Neuronal stem cell (in vitro differentiated cells): Measurements from ENCODE around the gene MSX1.

Experiments
- DNase-seq: peaks from one replicate; pipeline ENCODE4 v3.0.0-alpha.2; 2013; ENCODE audit warnings: low spot score
- H2AFZ ChIP-seq: one replicate; pipeline ENCODE4 v1.6.1; 2013; ENCODE audit warnings: mild to moderate bottlenecking, low read length, inconsistent platforms
- H2AK5ac ChIP-seq: 2 replicates; pipeline ENCODE4 v1.6.1; 2013; ENCODE audit warnings: low read depth, mild to moderate bottlenecking, inconsistent platforms, low read length, moderate library complexity, mixed read lengths
- H2BK120ac ChIP-seq: 2 replicates; pipeline ENCODE4 v1.6.1; 2013; ENCODE audit warnings: low read depth, mild to moderate bottlenecking, inconsistent platforms, low read length, moderate library complexity, mixed read lengths
- H2BK12ac ChIP-seq: one replicate; pipeline ENCODE4 v1.6.1; 2013; ENCODE audit warnings: low read length, inconsistent platforms
- H2BK15ac ChIP-seq: 2 replicates; pipeline ENCODE4 v1.6.1; 2013; ENCODE audit warnings: mild to moderate bottlenecking, low read length, inconsistent platforms, mixed read lengths
- H2BK5ac ChIP-seq: one replicate; pipeline ENCODE4 v1.6.1; 2013; ENCODE audit warnings: inconsistent platforms, mild to moderate bottlenecking, low read length, moderate library complexity
- H3K14ac ChIP-seq: one replicate; pipeline ENCODE4 v1.6.1; 2013; ENCODE audit warnings: low read length, inconsistent platforms
- H3K18ac ChIP-seq: 2 replicates; pipeline ENCODE4 v1.6.1; 2013; ENCODE audit warnings: low read length, inconsistent platforms
- H3K23ac ChIP-seq: 2 replicates; pipeline ENCODE4 v1.6.1; 2013; ENCODE audit warnings: low read depth, mild to moderate bottlenecking, mixed read lengths, low read length, inconsistent platforms; ENCODE audit not compliant: poor library complexity
- H3K27ac ChIP-seq: replicated peaks from 3 replicates; pipeline ENCODE4 v1.5.1; 2013; ENCODE audit warnings: low read length, inconsistent platforms
- H3K27me3 ChIP-seq, 3 experiments: 2 replicates each; pipeline ENCODE4 v1.6.1; 2013; ENCODE audit warnings: low read length in 3 of 3, mild to moderate bottlenecking in 2 of 3, inconsistent platforms in 1 of 3, low read depth in 1 of 3, mixed read lengths in 1 of 3, moderate library complexity in 1 of 3; ENCODE audit not compliant: control insufficient read depth in 3 of 3, insufficient read depth in 3 of 3
- H3K36me3 ChIP-seq, 2 donors: replicated peaks in 1 of 2; 2 replicates each; pipeline ENCODE4 v1.6.1; 2013; ENCODE audit warnings: low read length in 2 of 2; ENCODE audit not compliant: control insufficient read depth in 2 of 2, insufficient read depth in 2 of 2
- H3K4ac ChIP-seq: 2 replicates; pipeline ENCODE4 v1.6.1; 2013; ENCODE audit warnings: inconsistent platforms, mild to moderate bottlenecking, low read length, moderate library complexity
- H3K4me1 ChIP-seq, 2 donors: 1 replicate in 1 of 2; 2 replicates in 1 of 2; pipeline ENCODE4 v1.6.1; 2013; ENCODE audit warnings: low read length in 2 of 2, low read depth in 1 of 2; ENCODE audit not compliant: control insufficient read depth in 2 of 2, insufficient read depth in 1 of 2
- H3K4me2 ChIP-seq: one replicate; pipeline ENCODE4 v1.6.1; 2013; ENCODE audit warnings: mild to moderate bottlenecking, low read length, inconsistent platforms; ENCODE audit not compliant: insufficient read depth, poor library complexity, severe bottlenecking
- H3K4me3 ChIP-seq, 2 donors: 2 replicates each; pipeline ENCODE4 v1.5.1; 2013; ENCODE audit warnings: low read length in 2 of 2, mild to moderate bottlenecking in 2 of 2, inconsistent platforms in 1 of 2, moderate library complexity in 1 of 2
- H3K79me1 ChIP-seq: one replicate; pipeline ENCODE4 v1.6.1; 2013; ENCODE audit warnings: low read depth, mild to moderate bottlenecking, inconsistent platforms, low read length, moderate library complexity
- H3K9ac ChIP-seq: one replicate; pipeline ENCODE4 v1.6.1; 2013; ENCODE audit warnings: mild to moderate bottlenecking, low read depth, low read length, inconsistent platforms; ENCODE audit not compliant: poor library complexity
- H3K9me3 ChIP-seq, 2 donors: replicated peaks in 1 of 2; 2 replicates each; pipeline versions ENCODE3 to v1.6.1; 2013; ENCODE audit warnings: low read length in 2 of 2, mild to moderate bottlenecking in 2 of 2, inconsistent platforms in 1 of 2, low read depth in 1 of 2, mixed read lengths in 1 of 2, moderate library complexity in 1 of 2; ENCODE audit not compliant: control insufficient read depth in 2 of 2, insufficient read depth in 1 of 2
- H4K8ac ChIP-seq: one replicate; pipeline ENCODE4 v1.6.1; 2013; ENCODE audit warnings: low read depth, mild to moderate bottlenecking, inconsistent platforms, low read length, moderate library complexity
- H4K91ac ChIP-seq: one replicate; pipeline ENCODE4 v1.6.1; 2013; ENCODE audit warnings: low read length, low read depth, mild to moderate bottlenecking, inconsistent platforms; ENCODE audit not compliant: poor library complexity
- WGBS, 2 donors: extraction: QIAGEN DNeasy Blood & Tissue Kit; methylation state at CpG; one replicate each; pipeline ENCODE4 v1.1.7; 2013; ENCODE audit warnings: missing lambda C conversion rate in 2 of 2, mixed read lengths in 1 of 2; ENCODE audit not compliant: insufficient read length in 2 of 2, insufficient replicate concordance in 1 of 2; ENCODE audit errors: extremely low coverage in 2 of 2; 5-methylcytosine and 5-hydroxymethylcytosine counted together

Gene MSX1

DNA sequence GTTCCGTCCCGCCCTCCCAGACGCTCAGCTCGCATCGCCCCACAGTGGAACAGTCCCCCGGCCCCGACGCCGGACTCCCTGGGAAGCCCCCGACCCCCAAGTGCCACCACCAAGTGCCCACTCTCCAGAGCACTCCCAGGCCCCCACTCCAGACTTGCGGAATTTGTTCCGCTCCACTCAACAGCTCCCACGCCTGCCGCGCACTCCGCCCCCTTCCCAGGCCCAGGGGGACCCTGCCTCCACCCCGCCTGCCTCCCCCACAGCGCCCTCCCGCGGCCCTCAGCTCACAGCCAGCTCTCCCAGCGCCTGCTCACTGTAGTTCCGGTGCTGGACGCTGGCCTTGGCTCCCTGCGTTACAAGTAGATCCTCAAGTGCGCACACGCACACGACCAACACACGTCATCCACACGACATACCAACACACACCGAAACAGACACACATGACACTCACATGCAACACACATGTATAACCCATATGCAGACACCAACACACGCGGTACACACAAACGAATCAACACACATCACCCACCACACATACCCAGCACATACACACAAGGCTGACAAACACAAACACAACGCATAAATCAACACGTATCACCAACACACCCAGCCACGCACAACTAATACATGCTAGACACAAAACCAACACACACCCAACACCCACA is 8.0 kb downstream of the MSX1 start:
- Histone ChIP-seq H3K9me3 (peaks cover 2 to 6% of the 10 kb centered on the region in 2 donors), H3K9ac (no peak overlapping the region), H3K18ac (peak overlapping the region; percentile 58), H3K79me1 (no peaks in the 10 kb centered on the region), H3K4me3 (peak overlapping the region in 1 of 2 donors; percentile 24), H3K4me1 (peaks cover 5 to 16% of the 10 kb centered on the region in 2 donors), H4K91ac (no peak overlapping the region), H2AK5ac (no peak overlapping the region), H2BK120ac (no peak overlapping the region), H2BK12ac (no peak overlapping the region), H3K14ac (no peak overlapping the region), H2AFZ (peak overlapping the region; percentile 94), H3K27me3 (peaks cover 79 to 100% (median 98%) of the 10 kb centered on the region in 3 experiments), H3K4me2 (peak overlapping the region; percentile 21), H2BK5ac (no peak overlapping the region), H3K4ac (no peak overlapping the region), H3K27ac (no peak overlapping the region), H4K8ac (no peak overlapping the region), H3K23ac (peak overlapping the region; percentile 12), H2BK15ac (no peak overlapping the region), H3K36me3 (no peaks in the 10 kb centered on the region)
- DNase-seq = no peak
- 100% methylated on average over 2 of the region's 36 CpGs; no CpG with 5 or more reads in 1 of the 2 donors for WGBS, 2 donors

DNA sequence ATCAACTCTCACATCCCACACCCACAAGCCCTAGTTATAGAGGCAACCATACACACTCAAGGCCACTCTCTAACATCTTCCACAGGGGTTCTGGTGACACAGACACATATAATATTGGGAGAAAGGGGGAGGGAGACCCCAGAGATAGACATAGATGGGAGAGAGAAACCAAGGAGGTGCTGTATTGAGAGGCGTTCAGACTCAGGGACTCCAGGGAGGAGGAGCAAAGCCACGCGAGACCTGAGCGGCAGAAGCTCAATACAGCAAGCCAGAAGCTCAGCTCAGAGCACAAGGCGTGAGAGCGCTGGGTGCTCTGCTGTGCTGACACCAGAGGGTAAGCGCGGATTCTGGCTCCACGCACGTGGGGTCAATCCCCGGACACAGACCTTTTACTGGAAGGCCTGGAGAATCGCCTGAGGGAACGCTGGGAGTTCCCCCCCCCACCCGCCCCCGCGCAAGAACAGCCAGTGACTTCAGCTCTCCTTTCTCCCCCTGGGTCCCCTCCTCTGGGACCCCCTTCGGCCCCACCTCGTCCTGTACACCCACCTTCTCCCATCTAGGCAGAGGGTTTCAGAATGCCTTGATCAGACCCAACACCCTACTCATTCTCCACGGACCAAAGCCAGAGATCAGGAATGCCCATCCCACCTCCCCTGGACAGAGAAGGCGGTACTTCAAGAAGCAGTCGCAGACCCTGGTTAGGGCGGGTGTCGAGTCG is 8.7 kb downstream of the MSX1 start:
- peaks cover 1 to 2% of the 10 kb centered on the region in 2 donors for H3K9me3 ChIP-seq
- H4K8ac ChIP-seq = no peak overlapping the region
- H3K27me3 ChIP-seq = peaks cover 72 to 100% (median 98%) of the 10 kb centered on the region in 3 experiments
- H3K36me3 ChIP-seq = no peaks in the 10 kb centered on the region
- no peak overlapping the region for H2AFZ ChIP-seq
- H3K18ac ChIP-seq = no peak overlapping the region
- H2BK5ac ChIP-seq = no peak overlapping the region
- H3K4me3 ChIP-seq = peak overlapping the region in 1 of 2 donors; percentile 24
- no peak overlapping the region for H2AK5ac ChIP-seq
- H3K14ac ChIP-seq = no peak overlapping the region
- no peak overlapping the region for H3K4ac ChIP-seq
- DNase-seq = no peak
- H2BK120ac ChIP-seq = no peak overlapping the region
- H2BK12ac ChIP-seq = no peak overlapping the region
- WGBS, 2 donors = no CpG with 5 or more reads among the region's 24 CpGs
- H2BK15ac ChIP-seq = no peak overlapping the region
- no peak overlapping the region for H4K91ac ChIP-seq
- no peak overlapping the region for H3K9ac ChIP-seq
- peaks cover 5 to 16% of the 10 kb centered on the region in 2 donors for H3K4me1 ChIP-seq
- no peak overlapping the region for H3K4me2 ChIP-seq
- no peaks in the 10 kb centered on the region for H3K79me1 ChIP-seq
- H3K27ac ChIP-seq = no peak overlapping the region
- H3K23ac ChIP-seq = no peak overlapping the region

DNA sequence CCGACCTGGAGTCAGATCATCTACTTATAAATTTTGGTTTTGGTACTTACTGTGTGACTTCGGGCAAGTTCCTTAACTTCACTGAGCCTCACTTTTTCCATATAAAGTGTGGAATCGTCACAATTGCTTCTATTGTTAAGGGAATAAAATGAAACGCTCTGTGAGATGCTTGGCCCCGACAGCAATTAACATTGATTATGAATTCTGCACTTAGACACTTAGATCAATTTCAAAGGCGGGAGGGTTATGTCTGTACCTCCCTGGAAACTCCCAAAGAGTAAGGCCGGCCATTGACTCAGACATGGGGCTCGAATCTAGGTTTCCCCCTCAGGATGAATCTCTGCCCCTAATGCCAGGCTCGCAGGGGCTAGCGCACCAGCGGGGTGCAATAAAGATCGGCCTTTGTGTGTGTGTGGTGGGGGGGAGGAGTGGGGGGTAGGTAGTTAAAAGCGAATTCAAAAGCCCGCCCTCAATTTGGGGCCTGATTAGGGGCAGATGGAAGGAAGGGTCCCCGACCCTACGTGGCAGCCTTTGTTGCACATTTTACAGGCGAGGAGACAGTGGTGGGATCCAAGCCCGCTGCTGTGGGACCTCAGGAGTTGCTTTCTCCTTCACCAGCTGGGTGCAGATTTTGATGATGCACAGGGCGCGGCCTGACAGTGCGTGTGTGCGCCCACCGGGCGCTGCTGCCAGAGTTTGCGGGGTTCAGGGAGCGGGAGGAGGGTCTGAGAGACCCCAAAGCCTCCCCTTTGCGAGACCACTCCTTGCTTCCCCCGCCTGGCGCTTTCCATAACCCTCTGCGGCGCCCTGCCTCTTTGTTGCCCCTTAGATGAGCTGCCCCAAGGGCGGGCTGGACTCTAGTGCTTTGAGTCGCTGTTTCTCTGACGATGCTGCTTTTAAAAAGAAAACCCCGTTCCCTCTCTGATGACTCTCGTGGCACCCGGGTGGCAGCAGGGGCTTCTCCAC is 9.6 kb downstream of the MSX1 start:
- no peak overlapping the region for H3K14ac ChIP-seq
- H3K27me3 ChIP-seq = peaks cover 72 to 100% (median 100%) of the 10 kb centered on the region in 3 experiments
- no peak overlapping the region for H3K4me3 ChIP-seq
- no peak overlapping the region for H3K23ac ChIP-seq
- no peak overlapping the region for H2BK120ac ChIP-seq
- H4K8ac ChIP-seq = no peak overlapping the region
- H2AK5ac ChIP-seq = no peak overlapping the region
- no peaks in the 10 kb centered on the region for H3K79me1 ChIP-seq
- H3K27ac ChIP-seq = no peak overlapping the region
- H2AFZ ChIP-seq = peak overlapping the region; percentile 80
- peak; percentile 8 for DNase-seq
- H2BK5ac ChIP-seq = no peak overlapping the region
- no peak overlapping the region for H2BK12ac ChIP-seq
- H3K18ac ChIP-seq = no peak overlapping the region
- no peak overlapping the region for H3K4ac ChIP-seq
- H4K91ac ChIP-seq = no peak overlapping the region
- peaks cover 0 to 2% of the 10 kb centered on the region in 2 donors for H3K9me3 ChIP-seq
- no peak overlapping the region for H3K4me2 ChIP-seq
- H3K4me1 ChIP-seq = peaks cover 5 to 16% of the 10 kb centered on the region in 2 donors
- H2BK15ac ChIP-seq = no peak overlapping the region
- WGBS, 2 donors = no CpG with 5 or more reads among the region's 37 CpGs
- no peaks in the 10 kb centered on the region for H3K36me3 ChIP-seq
- H3K9ac ChIP-seq = no peak overlapping the region
